HG03064 (cell line): ENCODE measurements around the gene MAN1C1.
"Not testable (repeated sequence)": the region's sequence is repeated elsewhere in the genome, so short reads cannot be mapped to it uniquely, and the experiment has no call there.

ENCODE experiments used
- ATAC-seq: cut with Tn5 transposase; IDR thresholded peaks from one replicate; pipeline ENCODE4 v1.9.1; 2021; ENCODE audit warnings: low read depth; ENCODE audit not compliant: unreplicated experiment

The MAN1C1 gene

GRCh38 chr1:25631750-25632485 is 15.3 kb downstream of the MAN1C1 start:
- no peak for ATAC-seq

GRCh38 chr1:25634066-25634465 is 17.5 kb downstream of the MAN1C1 start:
- ATAC-seq, result no peak

- ATAC-seq, result no peak
Measured at GRCh38 chr1:25634896-25635295, 18.3 kb downstream of the MAN1C1 start.

GRCh38 chr1:25636141-25636540 is 19.6 kb downstream of the MAN1C1 start:
- not testable (repeated sequence) for ATAC-seq

- ATAC-seq, result no peak
Measured at GRCh38 chr1:25640646-25641328, 24.2 kb downstream of the MAN1C1 start.

- no peak for ATAC-seq
Measured at GRCh38 chr1:25641329-25641725, 24.7 kb downstream of the MAN1C1 start.

GRCh38 chr1:25641931-25642573 is 25.5 kb downstream of the MAN1C1 start:
- ATAC-seq, result no peak

- no peak for ATAC-seq
Measured at GRCh38 chr1:25642574-25643108, 26.1 kb downstream of the MAN1C1 start.

GRCh38 chr1:25643929-25644328 is 27.3 kb downstream of the MAN1C1 start:
- no peak for ATAC-seq

GRCh38 chr1:25644962-25645361 is 28.4 kb downstream of the MAN1C1 start:
- no peak for ATAC-seq

- no peak for ATAC-seq
Measured at GRCh38 chr1:25645637-25646400, 29.2 kb downstream of the MAN1C1 start.

GRCh38 chr1:25647106-25647505 is 30.5 kb downstream of the MAN1C1 start:
- ATAC-seq, result no peak

GRCh38 chr1:25647863-25648262 is 31.3 kb downstream of the MAN1C1 start:
- ATAC-seq, result no peak

GRCh38 chr1:25648681-25649440 is 32.3 kb downstream of the MAN1C1 start:
- ATAC-seq, result no peak

GRCh38 chr1:25649505-25650288 is 33.1 kb downstream of the MAN1C1 start:
- no peak for ATAC-seq

- ATAC-seq, result no peak
Measured at GRCh38 chr1:25650289-25650576, 33.6 kb downstream of the MAN1C1 start.

- no peak for ATAC-seq
Measured at GRCh38 chr1:25651036-25651640, 34.5 kb downstream of the MAN1C1 start.

- ATAC-seq, result no peak
Measured at GRCh38 chr1:25651824-25652741, 35.5 kb downstream of the MAN1C1 start.
